ENCODE results near the gene USE1. TPM values are rescaled to one million over a fixed set of nuclear protein-coding genes. Genes with fewer than 3 reads are reported as not detected.

Gene USE1
- total and polyA plus RNA-seq, 7 experiments from 2014 or later = 24.7 to 68.3 (median 46.2) TPM

DNA sequence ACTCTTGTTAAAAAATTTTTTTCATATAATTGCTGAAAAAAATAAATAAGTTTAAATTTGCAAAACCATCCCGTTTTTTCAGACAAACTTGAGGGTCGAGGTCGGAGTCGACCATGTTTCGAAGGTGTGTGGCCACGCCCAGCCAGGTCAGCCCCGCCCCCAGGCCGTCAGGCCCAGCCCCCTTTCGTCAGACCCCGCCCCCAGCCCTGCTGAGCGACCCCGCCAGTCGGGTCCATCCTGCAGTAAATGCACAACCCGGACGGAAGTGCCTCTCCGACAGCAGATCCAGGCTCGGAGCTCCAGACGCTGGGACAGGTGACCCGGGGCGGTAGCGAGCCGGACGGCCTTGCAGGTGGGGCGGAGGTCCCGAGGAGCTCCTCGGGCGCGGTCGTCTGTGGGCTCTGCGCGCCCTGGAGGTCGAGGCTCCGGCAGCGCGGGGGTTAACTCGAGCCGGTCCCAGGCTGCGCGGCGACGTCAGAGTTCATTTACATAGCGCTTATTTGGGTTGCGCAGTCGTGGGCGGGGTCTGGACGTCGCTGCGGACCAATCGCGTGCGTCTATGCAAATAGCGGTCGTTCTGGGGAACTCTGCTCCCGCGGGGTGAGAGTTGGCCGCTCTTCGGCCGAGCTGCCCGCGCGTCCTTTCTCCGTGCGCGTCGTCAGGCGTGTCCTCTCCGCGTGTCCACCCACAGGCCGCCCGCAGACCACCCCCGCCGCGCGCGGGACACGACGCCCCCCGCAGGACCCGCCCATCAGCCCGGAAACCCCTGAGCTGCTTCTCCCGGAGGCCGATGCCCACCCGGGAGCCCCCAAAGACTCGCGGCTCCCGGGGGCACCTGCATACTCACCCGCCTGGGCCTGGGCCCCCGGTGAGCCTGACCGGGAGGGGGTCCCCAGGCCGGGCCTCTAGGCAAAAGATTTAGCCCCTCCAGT is 11.1 kb downstream of the USE1 start, which contains the start of gene OCEL1:
OCEL1 (plus strand) TSS at position 225 of the 932 bp plus-strand sequence; CDS start at position 247, 22 bp downstream.
- peaks cover 0 to 4% (median 0%) of the 10 kb centered on the region in 5 donors for H3K36me3 Mint-ChIP-seq
- intact Hi-C loops (cut with micrococcal nuclease) = loop anchor here (1.0 to 5.0 kb wide), 9 partner anchors 9 to 684 kb away; partner anchors contain the start of genes BABAM1 (in 2 of the 2), HAUS8 (in 2 of the 2), MYO9B (in 2 of the 2) and USE1 (in 2 of the 2)
- H3K9me3 Mint-ChIP-seq = no peaks in the 10 kb centered on the region
- ChIA-PET CTCF (interaction anchor here (1.0 to 2.0 kb wide), 4 partner anchors 9 to 34 kb away, joined by 3 to 7 read pairs (median 4); partner anchors contain the start of gene USE1), POLR2A (interaction anchor here (0.5 to 4.7 kb wide), 14 partner anchors 9 to 243 kb away, joined by 3 to 77 read pairs (median 4); partner anchors contain the start of genes USE1 and USHBP1)
- H3K27me3 ChIP-seq (ENCODE audit: control insufficient read depth in 2 of 2, insufficient read depth in 2 of 2, low read length in 2 of 2) = no peaks in the 10 kb centered on the region
- peak within 1 kb of the TSS; percentile 81 for H3K27ac ChIP-seq (ENCODE audit: low read depth, low read length)
- DNase-seq (peak; percentile 91 to 98 (median 97)), ATAC-seq (peak; percentile 94)
- H3K4me3 ChIP-seq (ENCODE audit: low read length) = peak within 1 kb of the TSS; percentile 98
- H3K36me3 ChIP-seq (ENCODE audit: control insufficient read depth in 2 of 3, insufficient read depth in 3 of 3, low read length in 3 of 3) = peaks cover 0 to 11% (median 0%) of the 10 kb centered on the region in 3 experiments
- no peaks in the 10 kb centered on the region for H3K9me3 ChIP-seq (ENCODE audit: control insufficient read depth in 2 of 3, low read length in 3 of 3)
- no peaks in the 10 kb centered on the region for H3K27me3 Mint-ChIP-seq
- peak within 1 kb of the TSS; percentile 82 to 98 (median 94) for H3K4me3 Mint-ChIP-seq
- H3K27ac Mint-ChIP-seq = peak within 1 kb of the TSS; percentile 86 to 99 (median 97)
- peaks cover 3 to 8% (median 5%) of the 10 kb centered on the region in 7 donors for H3K4me1 Mint-ChIP-seq
- H3K4me1 ChIP-seq (ENCODE audit: control insufficient read depth in 2 of 2, insufficient read depth in 2 of 2, low read length in 2 of 2) = peaks cover 0 to 2% of the 10 kb centered on the region in 2 donors

DNA sequence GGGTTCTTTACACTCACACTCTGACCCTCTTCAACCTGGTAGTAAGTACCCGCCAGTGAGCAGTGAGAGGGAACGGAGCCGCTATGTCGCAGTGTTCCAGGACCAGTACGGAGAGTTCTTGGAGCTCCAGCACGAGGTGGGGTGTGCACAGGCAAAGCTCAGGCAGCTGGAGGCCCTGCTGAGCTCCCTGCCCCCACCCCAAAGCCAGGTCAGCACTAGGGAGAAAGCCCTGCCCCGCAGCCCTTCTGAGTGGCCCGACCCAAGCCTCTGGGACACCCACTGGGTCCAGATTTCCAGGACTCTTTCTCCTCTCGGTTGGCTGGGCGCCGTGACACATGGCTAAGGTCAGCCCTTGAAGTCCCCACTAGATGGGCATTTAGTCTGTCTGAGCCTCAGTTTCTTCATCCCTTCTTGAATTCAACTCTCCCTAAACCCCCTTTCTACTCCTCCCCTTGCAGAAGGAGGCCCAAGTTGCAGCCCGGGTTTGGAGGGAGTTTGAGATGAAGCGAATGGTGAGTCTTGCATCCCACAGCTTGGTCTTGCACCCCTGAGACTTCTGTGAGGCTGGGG is 12.7 kb downstream of the USE1 start:
- intact Hi-C loops (cut with micrococcal nuclease) = loop anchor here in 1 of 2 donors (5.0 kb wide), 1 partner anchor 686 kb away; the partner anchor contains the start of gene CHERP
- no peak overlapping the region for H3K4me3 ChIP-seq (ENCODE audit: low read length)
- Mint-ChIP-seq H3K36me3 (peaks cover 0 to 4% (median 0%) of the 10 kb centered on the region in 5 donors), H3K4me3 (peak overlapping the region in 6 of 10 donors; percentile 25 to 98 (median 90)), H3K4me1 (peaks cover 5 to 8% (median 6%) of the 10 kb centered on the region in 7 donors), H3K27ac (peak overlapping the region in 1 of 9 donors; percentile 81), H3K9me3 (no peaks in the 10 kb centered on the region), H3K27me3 (no peaks in the 10 kb centered on the region)
- POLR2A ChIA-PET = interaction anchor here (2.6 to 4.7 kb wide), 3 partner anchors 8 to 44 kb away, joined by 17 to 77 read pairs (median 37); partner anchors contain the start of gene USE1
- H3K4me1 ChIP-seq (ENCODE audit: control insufficient read depth in 2 of 2, insufficient read depth in 2 of 2, low read length in 2 of 2) = peaks cover 0 to 2% of the 10 kb centered on the region in 2 donors
- peaks cover 0 to 15% (median 3%) of the 10 kb centered on the region in 3 experiments for H3K36me3 ChIP-seq (ENCODE audit: control insufficient read depth in 2 of 3, insufficient read depth in 3 of 3, low read length in 3 of 3)
- ATAC-seq (no peak), DNase-seq (no peak)
- H3K9me3 ChIP-seq (ENCODE audit: control insufficient read depth in 2 of 3, low read length in 3 of 3) = no peaks in the 10 kb centered on the region
- CTCF ChIA-PET = interaction anchor here (0.7 kb wide), 1 partner anchor 15 kb away, joined by 4 read pairs; no protein-coding TSS in a partner anchor
- no peak overlapping the region for H3K27ac ChIP-seq (ENCODE audit: low read depth, low read length)
- no peaks in the 10 kb centered on the region for H3K27me3 ChIP-seq (ENCODE audit: control insufficient read depth in 2 of 2, insufficient read depth in 2 of 2, low read length in 2 of 2)

DNA sequence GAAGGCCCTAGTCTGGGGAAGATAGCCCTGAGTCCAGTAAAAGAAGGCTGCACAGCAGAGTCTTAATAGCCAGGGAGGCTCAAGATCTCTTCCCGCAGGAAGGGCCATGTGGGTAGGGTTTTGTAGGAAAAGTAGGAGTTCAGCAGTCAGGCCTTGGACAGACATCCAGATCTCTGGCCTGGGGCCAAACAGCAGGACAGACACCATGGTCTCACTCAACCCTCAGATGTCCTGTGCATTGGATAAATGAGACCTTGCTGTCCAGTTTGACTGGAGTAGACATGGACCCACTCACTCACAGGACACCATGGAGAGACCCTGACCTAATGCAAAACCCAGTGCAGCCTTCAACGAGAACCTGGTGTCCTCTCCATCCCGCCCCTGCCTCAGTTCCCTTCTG is 14.7 kb downstream of the USE1 start:
- H3K27ac Mint-ChIP-seq = no peak overlapping the region
- H3K4me1 ChIP-seq (ENCODE audit: control insufficient read depth in 2 of 2, insufficient read depth in 2 of 2, low read length in 2 of 2) = peaks cover 2 to 9% of the 10 kb centered on the region in 2 donors
- ChIA-PET CTCF (interaction anchor here (0.5 kb wide), 1 partner anchor 25 kb away, joined by 3 read pairs; no protein-coding TSS in a partner anchor), POLR2A (interaction anchor here (1.0 kb wide), 1 partner anchor 15 kb away, joined by 4 read pairs; the partner anchor contains the start of gene USE1)
- H3K4me3 ChIP-seq (ENCODE audit: low read length) = no peak overlapping the region
- DNase-seq (no peak), ATAC-seq (no peak)
- H3K27me3 ChIP-seq (ENCODE audit: control insufficient read depth in 2 of 2, insufficient read depth in 2 of 2, low read length in 2 of 2) = no peaks in the 10 kb centered on the region
- H3K36me3 ChIP-seq (ENCODE audit: control insufficient read depth in 2 of 3, insufficient read depth in 3 of 3, low read length in 3 of 3) = peaks cover 0 to 15% (median 3%) of the 10 kb centered on the region in 3 experiments
- peaks cover 0 to 4% (median 0%) of the 10 kb centered on the region in 5 donors for H3K36me3 Mint-ChIP-seq
- H3K4me1 Mint-ChIP-seq = peaks cover 9 to 24% (median 16%) of the 10 kb centered on the region in 7 donors
- H3K27me3 Mint-ChIP-seq = no peaks in the 10 kb centered on the region
- H3K27ac ChIP-seq (ENCODE audit: low read depth, low read length) = no peak overlapping the region
- H3K4me3 Mint-ChIP-seq = no peak overlapping the region
- no peaks in the 10 kb centered on the region for H3K9me3 Mint-ChIP-seq
- intact Hi-C loops (cut with micrococcal nuclease) = loop anchor here in 1 of 2 donors (5.0 kb wide), 1 partner anchor 688 kb away; the partner anchor contains the start of gene CHERP
- no peaks in the 10 kb centered on the region for H3K9me3 ChIP-seq (ENCODE audit: control insufficient read depth in 2 of 3, low read length in 3 of 3)

DNA sequence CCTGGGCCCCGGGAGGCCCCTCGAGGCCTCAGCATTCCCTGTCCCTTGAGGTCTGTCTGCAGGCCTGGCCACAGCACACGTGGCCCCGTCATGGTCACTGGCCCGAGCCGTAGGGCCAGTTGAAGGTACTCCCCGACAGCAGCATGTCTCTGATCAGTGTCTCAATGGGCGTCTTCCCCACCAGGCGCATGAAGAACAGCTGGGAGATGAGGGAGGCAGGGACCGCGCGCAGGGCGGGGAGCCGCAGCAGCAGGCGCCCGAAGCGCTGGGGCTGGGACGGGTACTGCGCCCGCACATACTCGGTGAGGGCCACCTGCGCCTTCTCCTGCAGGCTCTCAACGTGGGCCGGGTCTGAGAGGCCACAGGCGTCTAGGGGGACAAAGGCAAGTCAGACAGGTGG is 17.1 kb downstream of the USE1 start:
- Mint-ChIP-seq H3K4me3 (peak overlapping the region in 1 of 10 donors; percentile 44), H3K27me3 (no peaks in the 10 kb centered on the region), H3K9me3 (no peaks in the 10 kb centered on the region), H3K4me1 (peaks cover 4 to 23% (median 13%) of the 10 kb centered on the region in 7 donors), H3K36me3 (peaks cover 0 to 4% (median 0%) of the 10 kb centered on the region in 5 donors), H3K27ac (peak overlapping the region in 1 of 9 donors; percentile 2)
- intact Hi-C loops (cut with micrococcal nuclease) = no loop called here
- ChIA-PET POLR2A (interaction anchor here (0.6 kb wide), 1 partner anchor 52 kb away, joined by 3 read pairs; no protein-coding TSS in a partner anchor), CTCF (no interaction called here)
- ATAC-seq (no peak), DNase-seq (no peak)
- Histone ChIP-seq H3K4me1 (ENCODE audit: control insufficient read depth in 2 of 2, insufficient read depth in 2 of 2, low read length in 2 of 2) (peaks cover 0 to 11% of the 10 kb centered on the region in 2 donors), H3K36me3 (ENCODE audit: control insufficient read depth in 2 of 3, insufficient read depth in 3 of 3, low read length in 3 of 3) (peaks cover 0 to 12% (median 3%) of the 10 kb centered on the region in 3 experiments), H3K27me3 (ENCODE audit: control insufficient read depth in 2 of 2, insufficient read depth in 2 of 2, low read length in 2 of 2) (no peaks in the 10 kb centered on the region), H3K27ac (ENCODE audit: low read depth, low read length) (no peak overlapping the region), H3K9me3 (ENCODE audit: control insufficient read depth in 2 of 3, low read length in 3 of 3) (no peaks in the 10 kb centered on the region), H3K4me3 (ENCODE audit: low read length) (no peak overlapping the region)

DNA sequence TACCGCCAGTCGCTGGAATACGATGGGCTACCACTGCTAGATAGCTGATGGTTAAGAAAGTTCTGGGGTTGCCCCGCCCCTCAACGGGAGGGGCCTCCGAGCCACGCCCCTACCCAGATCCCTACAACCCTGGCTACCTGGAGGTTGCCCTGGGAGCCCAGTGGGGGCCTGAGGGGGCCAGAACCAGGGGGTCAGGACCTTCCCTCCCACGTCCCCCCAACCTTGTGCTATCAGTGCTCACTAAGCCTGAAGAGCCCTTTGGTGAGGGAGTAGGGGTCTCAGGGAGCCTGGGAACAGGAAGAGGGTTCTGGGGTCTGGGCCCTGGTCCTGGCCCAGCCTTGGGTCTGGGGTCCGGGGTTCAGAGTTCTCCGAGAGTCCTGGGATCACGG is 19.7 kb downstream of the USE1 start:
- Mint-ChIP-seq H3K4me1 (peaks cover 4 to 22% (median 13%) of the 10 kb centered on the region in 7 donors), H3K27ac (peak overlapping the region in 4 of 9 donors; percentile 12 to 77 (median 58)), H3K4me3 (peak overlapping the region; percentile 67 to 88 (median 82)), H3K27me3 (no peaks in the 10 kb centered on the region), H3K36me3 (peaks cover 0 to 3% (median 0%) of the 10 kb centered on the region in 5 donors), H3K9me3 (no peaks in the 10 kb centered on the region)
- ChIA-PET CTCF (interaction anchor here (0.8 to 2.2 kb wide), 6 partner anchors 9 to 186 kb away, joined by 3 to 13 read pairs (median 5); partner anchors contain the start of genes OCEL1 and USE1), POLR2A (interaction anchor here (0.7 to 4.2 kb wide), 12 partner anchors 9 to 670 kb away, joined by 3 to 37 read pairs (median 6); partner anchors contain the start of genes BABAM1, OCEL1, USE1 and USHBP1)
- Histone ChIP-seq H3K36me3 (ENCODE audit: control insufficient read depth in 2 of 3, insufficient read depth in 3 of 3, low read length in 3 of 3) (peaks cover 0 to 8% (median 3%) of the 10 kb centered on the region in 3 experiments), H3K4me1 (ENCODE audit: control insufficient read depth in 2 of 2, insufficient read depth in 2 of 2, low read length in 2 of 2) (peaks cover 0 to 11% of the 10 kb centered on the region in 2 donors), H3K27me3 (ENCODE audit: control insufficient read depth in 2 of 2, insufficient read depth in 2 of 2, low read length in 2 of 2) (no peaks in the 10 kb centered on the region), H3K27ac (ENCODE audit: low read depth, low read length) (peak overlapping the region; percentile 64), H3K9me3 (ENCODE audit: control insufficient read depth in 2 of 3, low read length in 3 of 3) (no peaks in the 10 kb centered on the region), H3K4me3 (ENCODE audit: low read length) (peak overlapping the region; percentile 74)
- ATAC-seq (peak; percentile 74), DNase-seq (peak; percentile 32 to 76 (median 45))
- intact Hi-C loops (cut with micrococcal nuclease) = loop anchor here (1.0 to 2.0 kb wide), 12 partner anchors 9 to 168 kb away; partner anchors contain the start of genes OCEL1 (in 2 of the 2), USE1 (in 2 of the 2), BABAM1 (in 1 of the 2) and HAUS8 (in 1 of the 2)

Measured in naive thymus-derived CD4-positive, alpha-beta T cell (primary cell).